HG03159 (cell line): Measurements from ENCODE around the gene THOC5.
A peak's percentile ranks its signal among the peaks of the same experiment; 100 is the strongest.
"Not testable (repeated sequence)": the region's sequence is repeated elsewhere in the genome, so short reads cannot be mapped to it uniquely, and the experiment has no call there.

Experiments
- ATAC-seq: cut with Tn5 transposase; IDR thresholded peaks from one replicate; pipeline ENCODE4 v1.9.1; 2021; ENCODE audit warnings: mild to moderate bottlenecking, moderate library complexity; ENCODE audit not compliant: unreplicated experiment

Gene THOC5

GRCh38 chr22:29553351-29554224 is at the start of gene THOC5:
THOC5 (minus strand) TSS chr22:29553757; CDS start chr22:29549147, 4,610 bp downstream.
- ATAC-seq, result peak; percentile 94

GRCh38 chr22:29598684-29599020 is 45.1 kb upstream of the THOC5 start:
- ATAC-seq, result no peak

DNA sequence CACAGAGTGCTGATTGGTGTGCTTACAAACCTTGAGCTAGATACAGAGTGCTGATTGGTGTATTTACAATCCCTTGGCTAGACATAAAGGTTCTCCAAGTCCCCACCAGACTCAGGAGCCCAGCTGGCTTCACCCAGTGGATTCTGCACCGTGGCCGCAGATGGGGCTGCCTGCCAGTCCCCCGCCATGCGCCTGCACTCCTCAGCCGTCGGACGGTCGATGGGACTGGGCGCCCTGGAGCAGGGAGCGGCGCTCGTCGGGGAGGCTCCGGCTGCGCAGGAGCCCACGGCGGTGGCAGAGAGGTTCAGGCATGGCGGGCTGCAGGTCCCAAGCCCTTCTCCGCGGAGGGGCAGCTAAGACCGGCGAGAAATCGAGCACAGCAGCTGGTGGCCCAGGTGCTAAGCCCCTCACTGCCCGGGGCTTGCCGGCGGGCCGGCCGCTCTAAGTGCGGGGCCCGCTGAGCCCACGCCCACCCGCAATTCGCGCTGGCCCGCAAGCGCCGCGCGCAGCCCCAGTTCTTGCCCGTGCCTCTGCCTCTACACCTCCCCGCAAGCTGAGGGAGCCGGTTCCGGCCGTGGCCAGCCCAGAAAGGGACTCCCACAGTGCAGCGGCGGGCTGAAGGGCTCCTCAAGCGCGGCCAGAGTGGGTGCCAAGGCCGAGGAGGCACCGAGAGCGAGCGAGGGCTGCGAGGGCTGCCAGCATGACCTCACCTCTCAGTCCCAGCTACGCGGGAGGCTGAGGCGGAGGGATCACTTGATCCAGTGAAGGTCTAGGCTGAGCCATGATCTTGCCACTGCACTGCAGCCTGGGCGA is 44.5 kb upstream of the THOC5 start:
- ATAC-seq, result not testable (repeated sequence)

- no peak for ATAC-seq
Observed at GRCh38 chr22:29596408-29596807, 42.9 kb upstream of the THOC5 start.

GRCh38 chr22:29594447-29594846 is 40.9 kb upstream of the THOC5 start:
- not testable (repeated sequence) for ATAC-seq

DNA sequence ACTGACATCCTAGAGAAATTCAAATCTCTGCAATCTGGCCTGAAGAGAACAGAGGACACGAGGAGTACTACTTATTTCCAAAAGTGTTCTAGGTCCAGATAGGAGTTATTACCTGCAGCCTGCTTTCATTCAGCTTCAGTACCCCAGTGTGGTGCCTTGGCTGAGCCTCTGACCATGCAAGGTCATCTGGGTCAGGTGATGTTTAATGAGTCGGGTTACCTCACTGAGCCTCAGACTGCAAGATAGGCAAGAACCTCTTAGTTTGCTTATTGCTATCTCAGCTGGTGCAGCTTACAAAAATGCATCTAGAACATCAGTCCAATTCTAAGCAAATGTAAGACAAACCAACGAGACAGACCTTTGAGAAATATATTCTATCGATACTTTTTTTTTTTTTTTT is 40.4 kb upstream of the THOC5 start:
- no peak for ATAC-seq

DNA sequence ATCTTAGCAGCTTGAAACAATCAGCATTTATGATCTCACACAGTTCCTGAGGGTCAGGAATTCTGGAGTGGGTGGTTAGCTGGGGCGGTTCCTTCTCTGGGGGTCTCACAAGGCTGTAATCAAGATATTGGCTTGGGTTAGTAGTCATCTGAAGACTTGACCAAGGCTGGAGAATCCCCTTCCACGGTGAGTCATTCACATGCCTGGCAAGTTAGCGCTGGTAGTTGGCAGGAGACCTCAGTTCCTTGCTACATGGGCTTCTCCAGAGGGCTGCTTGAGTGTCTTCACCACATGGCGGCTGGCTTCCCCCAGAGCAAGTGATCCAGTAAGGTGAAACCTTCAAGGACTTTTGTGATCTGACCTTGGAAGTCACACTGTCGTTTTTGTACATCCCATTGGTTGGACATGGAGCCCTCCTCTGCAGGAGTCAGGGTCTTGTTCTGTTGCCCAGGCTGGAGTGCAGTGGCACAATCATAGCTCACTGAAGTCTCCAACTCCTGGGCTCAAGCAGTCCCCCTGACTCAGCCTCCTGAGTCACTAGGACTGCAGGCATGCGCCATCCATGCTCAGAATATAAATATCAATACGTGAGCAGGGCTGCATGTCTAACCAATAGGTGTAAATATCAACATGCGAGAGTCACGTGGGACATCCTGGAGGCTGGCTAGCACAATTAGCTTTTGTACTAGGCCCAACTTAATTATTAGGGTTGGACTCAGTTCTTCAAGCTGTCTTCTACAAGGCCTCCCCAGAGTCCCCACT is 34.6 kb upstream of the THOC5 start:
- ATAC-seq, result no peak

DNA sequence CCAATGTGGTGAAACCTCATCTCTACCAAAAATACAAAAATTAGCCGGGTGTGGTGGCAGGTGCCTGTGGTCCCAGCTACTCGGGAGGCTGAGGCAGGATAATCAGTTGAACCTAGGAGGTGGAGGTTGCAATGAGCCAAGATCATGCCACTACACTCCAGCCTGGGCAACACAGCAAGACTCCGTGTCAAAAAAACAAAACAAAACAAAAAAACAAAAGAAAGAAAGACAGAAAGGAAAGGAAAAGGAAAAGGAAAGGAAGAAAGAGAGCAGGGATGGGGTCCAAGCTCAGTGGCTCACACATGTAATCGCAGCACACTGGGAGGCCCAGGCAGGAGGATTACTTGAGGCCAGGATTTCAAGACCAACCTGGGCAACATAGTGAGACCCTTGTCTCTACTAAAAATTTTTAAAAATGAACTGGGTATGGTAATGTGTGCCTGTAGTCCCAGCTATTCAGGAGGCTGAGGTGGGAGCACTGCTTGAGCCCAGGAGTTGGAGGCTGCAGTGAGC is 32.7 kb upstream of the THOC5 start:
- ATAC-seq, result not testable (repeated sequence)

DNA sequence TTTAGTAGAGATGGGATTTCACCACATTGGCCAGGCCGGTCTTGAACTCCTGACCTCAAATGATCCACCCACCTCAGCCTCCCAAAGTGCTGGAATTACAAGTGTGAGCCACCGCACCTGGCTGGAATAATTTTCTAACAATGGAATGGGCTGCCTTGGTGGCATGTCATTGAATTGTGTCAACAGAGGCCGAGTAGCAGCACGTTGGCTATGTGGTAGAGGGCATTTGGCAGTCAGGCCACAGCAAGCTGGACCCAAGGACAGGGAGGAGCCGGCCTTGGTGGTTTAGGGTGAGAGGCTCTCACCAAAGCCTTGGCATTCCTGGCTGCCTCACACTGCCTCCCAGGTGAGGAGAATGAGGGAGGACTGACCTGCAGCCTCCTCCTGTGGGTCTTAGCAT is 31.4 kb upstream of the THOC5 start:
- ATAC-seq, result no peak

- ATAC-seq, result no peak
Observed at GRCh38 chr22:29581799-29582198, 28.2 kb upstream of the THOC5 start.

DNA sequence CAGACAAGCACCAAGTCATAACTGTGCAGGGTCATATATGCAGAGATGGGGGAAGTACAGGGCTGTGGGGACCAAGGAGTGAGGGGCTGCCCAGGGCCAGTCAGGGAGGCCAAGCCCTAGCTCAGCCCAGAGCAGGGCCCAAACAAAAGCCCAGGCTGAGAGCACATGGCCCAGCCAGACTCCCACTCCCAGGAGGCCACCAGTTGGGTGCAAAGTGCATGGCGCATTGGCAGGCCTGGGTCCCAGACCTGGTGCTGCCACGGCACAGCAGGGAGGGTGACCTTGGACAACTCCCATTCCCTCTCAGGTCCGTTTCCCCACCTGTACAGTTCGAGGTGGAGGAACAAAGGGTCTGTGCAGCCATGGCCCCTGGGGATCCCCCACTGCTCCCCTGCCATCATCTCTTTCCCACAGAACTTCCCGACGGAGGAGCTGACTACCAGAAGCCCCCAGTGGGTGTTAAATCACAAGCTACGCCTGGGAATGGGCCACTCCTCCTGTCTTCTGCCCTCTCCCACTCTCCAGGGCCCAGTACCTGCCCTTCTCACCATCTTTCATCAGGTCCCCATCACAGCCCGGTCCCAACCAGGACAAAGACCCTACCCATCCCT is 26.7 kb upstream of the THOC5 start:
- ATAC-seq, result peak; percentile 8

- no peak for ATAC-seq
Observed at GRCh38 chr22:29578462-29579200, 25.1 kb upstream of the THOC5 start.

- no peak for ATAC-seq
Observed at GRCh38 chr22:29574762-29575450, 21.3 kb upstream of the THOC5 start.

DNA sequence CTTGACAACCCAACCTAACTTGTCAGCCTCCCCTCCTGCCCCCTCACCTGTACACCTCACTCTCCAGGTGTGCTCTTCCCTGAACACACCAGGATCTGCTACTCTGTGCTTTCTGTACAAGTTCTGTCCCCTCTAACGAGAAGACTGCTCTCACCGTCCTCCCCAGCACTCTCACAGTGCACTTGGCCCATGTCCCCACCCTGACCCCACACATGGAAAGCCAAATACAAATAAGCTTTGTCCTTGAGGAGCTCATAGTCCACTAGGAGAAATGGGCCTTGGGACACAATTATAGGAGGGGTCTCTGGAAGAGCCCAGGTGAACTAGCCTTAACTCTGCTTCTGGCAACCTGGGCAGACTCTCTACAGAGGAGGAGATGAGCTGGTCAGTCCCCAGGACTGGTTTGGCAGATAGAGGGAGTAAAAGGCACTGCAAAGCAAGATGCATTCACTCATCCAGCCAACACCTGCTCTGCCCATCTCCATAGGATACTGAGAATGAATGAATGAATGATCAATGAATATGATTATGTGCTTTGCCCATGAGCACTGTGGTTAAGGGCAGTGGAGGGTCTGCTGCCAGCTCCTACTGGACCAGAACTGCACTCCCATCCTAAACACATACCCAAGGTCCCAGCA is 17.5 kb upstream of the THOC5 start:
- ATAC-seq, result no peak

- ATAC-seq, result no peak
Observed at GRCh38 chr22:29570456-29570855, 16.9 kb upstream of the THOC5 start.

DNA sequence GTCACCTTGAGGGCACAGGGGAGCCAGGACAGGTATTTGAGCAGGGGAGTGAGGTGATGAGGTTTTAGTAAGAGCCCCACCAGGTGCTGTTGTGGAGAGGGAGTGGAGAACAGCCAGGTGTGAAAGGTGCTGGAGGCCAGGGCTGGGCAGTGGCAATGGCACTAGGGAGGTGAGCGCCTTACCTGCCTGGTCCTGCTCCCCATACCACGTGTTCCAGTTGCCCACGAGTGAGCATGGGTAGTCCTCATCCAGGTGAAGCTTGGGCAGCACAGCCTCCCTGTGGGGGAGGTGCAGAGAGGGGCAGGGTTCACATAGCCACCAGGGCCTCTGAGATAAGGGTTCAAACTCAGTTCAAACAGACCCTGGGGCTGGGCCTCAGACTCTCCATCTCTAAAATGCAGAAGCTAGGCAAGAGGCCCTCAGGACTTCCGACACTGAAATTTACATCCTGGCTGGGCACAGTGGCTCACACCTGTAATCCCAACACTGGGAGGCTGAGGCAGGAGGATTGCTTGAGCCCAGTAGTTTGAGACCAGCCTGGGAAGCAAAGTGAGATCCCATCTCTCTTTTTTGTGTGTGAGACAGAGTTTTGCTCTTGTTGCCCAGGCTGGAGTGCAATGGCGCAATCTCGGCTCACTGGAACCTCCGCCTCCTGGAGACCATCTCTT is 15.6 kb upstream of the THOC5 start:
- ATAC-seq, result no peak

DNA sequence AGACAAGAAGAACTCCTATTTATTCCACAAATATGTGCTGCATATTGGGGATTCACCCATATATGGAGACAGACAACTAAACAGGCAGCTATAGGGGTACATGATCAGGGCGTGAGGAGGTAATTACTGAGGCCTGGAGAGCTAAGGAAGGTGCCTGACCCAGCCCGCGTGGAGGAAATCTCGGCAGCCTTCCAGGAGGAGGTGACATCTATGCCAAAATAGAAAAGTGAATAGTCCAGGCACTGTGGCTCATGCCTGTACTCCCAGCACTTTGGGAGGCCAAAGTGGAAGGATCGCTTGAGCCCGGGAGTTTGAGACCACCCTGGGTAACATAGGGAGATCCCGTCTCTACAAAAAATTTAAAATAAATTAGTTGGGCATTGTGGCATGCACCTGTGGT is 13.8 kb upstream of the THOC5 start:
- ATAC-seq, result no peak

DNA sequence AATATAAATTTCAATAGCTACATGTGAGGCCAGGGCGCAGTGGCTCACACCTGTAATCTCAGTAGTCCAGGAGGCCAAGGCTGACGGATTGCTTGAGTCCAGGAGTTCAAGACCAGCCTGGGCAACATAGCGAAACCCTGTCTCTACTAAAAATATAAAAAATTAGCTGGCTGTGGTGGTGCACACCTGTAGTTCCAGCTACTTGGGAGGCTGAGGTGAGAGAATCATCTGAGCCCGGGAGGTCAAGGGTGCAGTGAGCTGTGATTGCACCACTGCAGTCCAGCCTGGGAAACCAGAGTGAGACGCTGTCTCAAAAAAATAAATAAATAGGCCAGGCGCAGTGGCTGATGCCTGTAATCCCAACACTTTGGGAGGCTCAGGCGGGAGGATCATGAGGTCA is 13.0 kb upstream of the THOC5 start:
- ATAC-seq, result not testable (repeated sequence)
